Measurements from ENCODE around the gene KCNQ5.

The KCNQ5 gene

DNA sequence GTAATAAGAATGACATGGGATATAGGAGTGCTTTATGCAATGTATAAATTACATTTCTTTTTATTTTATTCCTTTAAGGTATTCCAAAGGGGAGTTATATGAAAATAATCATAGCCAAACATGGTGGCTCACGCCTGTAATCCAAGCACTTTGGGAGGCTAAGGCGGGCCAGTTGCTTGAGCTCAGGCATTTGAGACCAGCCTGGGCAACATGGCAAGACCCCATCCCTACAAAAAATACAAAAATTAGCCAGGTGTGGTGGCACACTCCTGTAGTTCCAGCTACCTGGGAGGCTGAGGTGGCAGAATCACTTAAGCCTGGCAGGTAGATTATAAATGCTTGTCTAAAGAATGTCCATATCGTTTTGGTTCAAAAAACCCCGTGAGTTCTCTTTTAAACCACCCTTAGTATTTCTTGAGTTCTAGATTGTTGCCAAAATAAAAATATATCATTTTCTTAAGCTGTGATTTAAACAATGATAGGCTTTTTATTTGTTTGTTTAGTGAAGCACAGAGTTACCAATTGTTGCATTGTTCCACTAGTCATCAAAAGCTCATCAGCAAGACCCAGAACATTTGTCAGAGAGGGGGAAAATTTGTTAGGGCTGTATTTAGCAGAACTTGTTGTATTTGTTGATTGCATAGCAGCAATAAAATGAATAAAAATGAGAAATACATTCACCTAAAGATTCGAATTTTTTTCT lies 457.2 kb downstream of the KCNQ5 start:
- DNase-seq, result no peak

DNA sequence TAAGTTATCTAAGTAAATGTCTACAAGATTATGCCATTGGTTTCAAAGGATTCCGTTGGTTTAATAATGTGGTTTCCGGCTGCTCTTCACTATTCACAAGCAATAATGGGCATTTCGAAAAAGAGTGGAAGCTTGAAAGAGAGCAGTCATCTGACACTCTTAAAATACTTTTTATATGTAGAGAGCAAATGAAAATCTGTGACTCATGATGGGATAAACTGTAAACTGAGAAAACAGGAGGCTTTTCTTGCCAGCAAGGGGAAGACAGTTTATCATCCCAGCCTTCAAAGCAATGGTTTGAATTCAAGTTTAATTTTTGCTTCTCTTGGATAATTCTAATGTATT lies 457.7 kb downstream of the KCNQ5 start:
- no peak for DNase-seq

DNA sequence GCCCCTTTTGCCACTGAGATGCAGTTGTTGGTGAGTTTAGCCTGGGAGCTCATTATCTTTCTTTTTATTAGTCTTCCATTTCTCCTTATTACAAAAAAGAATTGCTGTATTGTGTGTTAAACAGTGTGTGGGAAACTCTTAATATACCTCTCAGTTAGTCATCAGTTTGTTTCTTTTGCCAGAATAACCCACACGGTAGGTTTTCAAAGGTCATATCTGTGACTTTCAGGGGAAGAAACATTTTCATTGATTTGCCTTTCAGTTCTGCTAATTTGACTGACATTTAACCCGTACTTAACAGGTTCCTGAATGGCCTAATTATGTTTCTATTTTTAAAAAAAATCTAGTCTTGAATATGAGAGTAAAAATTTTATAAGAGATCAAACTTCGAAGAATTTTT lies 458.1 kb downstream of the KCNQ5 start:
- no peak for DNase-seq

DNA sequence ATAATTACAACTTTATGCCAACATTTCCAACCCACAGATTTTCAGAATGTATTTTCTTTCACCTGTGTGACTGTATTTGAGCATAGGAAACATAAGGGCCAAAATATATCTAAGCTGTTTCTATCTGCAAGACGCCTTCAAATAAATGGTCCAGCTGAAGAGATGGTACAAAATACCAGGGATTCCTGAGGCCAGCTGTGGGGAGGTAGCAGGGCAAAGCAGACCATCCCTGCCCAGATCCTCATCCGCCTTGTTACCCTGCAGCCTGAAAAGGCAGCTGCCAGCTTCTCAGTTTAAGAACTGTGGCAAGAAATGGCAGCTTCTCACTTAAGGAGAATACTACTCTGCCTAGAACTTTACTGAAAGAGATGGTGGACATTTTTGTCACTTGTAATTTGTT lies 460.1 kb downstream of the KCNQ5 start:
- DNase-seq, result peak; percentile 51

DNA sequence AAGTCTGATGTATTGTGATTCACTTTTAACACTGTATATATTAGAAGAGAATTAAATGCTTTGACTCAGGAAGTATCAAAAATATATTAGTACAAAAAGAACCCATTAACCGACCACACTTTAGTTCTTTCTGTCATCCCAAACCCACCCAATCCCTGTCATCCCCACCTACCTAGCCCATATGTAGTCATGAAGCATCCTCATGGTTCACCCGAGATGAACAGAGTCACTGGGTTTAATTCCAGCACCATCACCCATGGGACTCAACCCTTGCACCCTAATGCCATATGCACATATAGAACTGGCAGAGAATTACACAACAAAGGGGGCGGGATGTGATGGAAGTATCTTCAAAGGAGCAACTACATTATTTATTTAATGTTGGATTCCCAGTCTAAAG lies 462.0 kb downstream of the KCNQ5 start:
- DNase-seq, result no peak

DNA sequence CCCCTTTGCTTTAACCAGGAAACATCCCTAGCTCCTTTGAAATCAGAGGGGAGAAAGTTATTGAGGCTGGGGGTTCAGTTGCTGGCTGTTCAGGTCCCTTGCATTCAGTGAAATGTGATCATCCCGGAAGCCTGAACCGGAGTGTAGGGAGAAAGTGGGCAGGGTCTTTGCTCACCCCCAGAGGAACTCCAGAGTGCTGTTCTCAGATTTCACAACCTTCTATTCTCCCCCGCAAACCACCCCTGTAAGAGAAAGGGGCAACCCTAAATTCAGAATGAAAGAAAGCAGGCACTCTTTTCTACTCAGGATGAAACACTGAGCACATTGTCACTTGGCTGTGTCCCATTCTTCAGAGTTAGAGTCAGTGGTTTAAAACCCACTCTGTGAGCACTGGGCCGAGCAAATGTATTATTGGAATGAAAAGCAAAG lies 463.6 kb downstream of the KCNQ5 start:
- no peak for DNase-seq

DNA sequence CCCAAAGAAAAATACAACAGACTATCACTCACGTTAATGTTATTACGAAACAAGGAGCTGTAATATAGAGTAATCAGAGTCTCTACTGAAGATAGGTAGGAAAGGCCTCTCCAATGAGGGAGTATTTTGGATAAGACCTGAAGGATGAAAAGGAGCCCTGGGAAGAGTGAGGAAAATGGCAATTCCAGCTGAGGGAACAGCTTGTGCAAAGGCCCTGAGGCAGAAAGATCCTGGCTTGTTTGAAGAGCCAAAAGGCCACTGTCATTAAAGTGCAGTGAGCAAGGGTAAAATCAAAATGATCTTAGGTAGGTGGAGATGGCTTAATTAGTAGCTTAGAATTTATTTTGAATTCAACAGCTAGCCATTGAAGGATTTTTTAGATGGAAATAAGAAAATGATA lies 464.9 kb downstream of the KCNQ5 start:
- DNase-seq, result no peak

DNA sequence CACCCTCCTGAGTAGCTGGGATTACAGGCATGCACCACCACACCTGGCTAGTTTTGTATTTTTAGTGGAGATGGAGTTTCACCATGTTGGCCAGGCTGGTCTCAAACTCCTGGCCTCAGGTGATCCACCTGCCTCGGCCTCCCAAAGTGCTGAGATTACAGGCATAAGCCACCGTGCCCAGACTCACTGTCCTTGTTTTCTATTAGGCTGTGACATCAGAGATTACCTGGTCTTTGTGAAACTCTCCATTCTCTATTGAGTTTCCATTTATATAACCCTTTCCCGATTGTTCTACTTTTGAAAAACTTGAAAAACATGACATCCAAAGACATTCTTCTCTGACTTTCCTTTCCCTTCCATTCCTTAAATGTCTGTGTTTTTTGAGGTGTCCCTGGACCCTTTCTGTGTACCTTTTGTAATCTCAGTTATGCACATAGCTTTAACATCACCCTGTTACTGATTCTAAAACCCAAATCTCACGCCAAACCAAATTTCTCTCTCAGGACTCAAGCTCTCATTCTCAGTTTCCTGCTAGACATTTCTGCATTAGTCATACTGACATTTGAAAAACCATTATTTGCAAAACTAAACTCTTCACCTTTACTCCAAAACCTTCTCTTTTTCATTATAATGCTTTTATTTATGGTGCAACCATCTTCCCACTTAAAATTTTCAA lies 466.4 kb downstream of the KCNQ5 start:
- DNase-seq, result no peak

DNA sequence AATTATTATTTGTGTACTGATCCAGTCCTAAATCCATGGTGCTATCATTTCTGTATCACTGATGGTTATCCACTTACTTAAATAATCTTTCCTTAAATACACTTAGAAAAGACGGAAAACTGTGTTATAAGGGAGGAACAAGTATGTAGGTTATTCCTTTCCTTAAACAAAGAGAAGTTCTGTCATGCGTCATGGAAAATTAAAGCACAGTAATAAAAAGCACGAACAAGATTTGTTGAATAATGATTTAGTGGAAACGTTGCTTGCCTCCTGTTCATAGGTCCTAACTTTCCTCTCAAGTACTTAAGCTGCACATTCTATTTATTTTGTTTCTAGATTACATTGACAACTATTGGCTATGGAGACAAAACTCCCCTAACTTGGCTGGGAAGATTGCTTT lies 483.1 kb downstream of the KCNQ5 start:
- DNase-seq, result no peak

DNA sequence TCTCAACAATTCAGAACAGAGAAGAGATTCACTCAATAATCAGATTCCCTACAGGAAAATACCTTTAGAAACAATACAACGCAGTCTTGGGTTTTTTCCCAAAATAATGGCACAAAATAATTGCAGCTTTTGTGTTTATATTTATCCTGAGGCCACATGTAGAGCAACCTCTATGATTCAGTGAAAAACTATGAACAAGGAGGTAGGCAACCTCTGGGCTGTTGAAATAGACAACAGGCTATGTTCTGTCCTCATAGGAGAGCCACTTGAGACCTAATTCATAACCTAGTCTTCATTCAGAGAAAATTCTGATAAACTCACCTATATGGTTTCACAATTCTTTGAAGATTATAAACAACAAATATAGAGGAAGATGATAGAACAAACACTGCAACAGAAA lies 485.2 kb downstream of the KCNQ5 start:
- DNase-seq, result no peak

DNA sequence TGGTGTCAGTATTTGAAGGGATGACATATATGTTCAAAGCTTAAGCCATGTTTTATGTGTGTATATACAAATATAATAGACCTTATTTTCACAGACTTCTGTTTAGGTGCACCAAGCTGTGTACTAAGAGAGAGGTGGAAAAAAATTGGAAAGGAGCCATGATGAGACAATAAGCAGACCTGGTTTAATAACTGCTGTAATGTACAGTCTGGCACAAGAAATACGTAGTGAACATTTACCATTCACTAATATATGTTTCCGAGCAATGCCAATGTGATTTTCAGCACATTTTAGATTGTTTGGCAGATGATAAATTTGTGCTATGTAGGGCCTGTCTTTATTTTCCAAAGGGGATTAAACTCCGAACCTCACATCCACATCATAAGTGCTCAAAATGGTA lies 487.1 kb downstream of the KCNQ5 start:
- DNase-seq, result no peak

DNA sequence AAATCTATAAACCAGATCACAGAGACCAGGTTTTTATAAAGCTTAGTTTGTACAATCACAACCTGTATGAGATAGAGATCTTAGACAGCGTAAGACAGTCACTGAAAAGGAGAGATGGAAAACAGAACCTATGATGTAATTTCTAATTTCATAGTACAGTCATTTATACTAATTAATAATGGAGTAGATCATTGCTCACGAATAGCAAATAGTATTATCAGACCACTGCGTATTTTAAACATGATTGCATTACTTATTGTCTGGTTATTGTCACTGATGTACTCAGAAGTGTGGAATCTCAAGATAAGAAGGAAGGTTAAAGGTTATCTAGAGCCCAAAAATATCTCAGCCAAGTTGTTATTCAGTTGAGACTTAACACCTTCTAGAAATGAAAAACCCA lies 487.8 kb downstream of the KCNQ5 start:
- no peak for DNase-seq

DNA sequence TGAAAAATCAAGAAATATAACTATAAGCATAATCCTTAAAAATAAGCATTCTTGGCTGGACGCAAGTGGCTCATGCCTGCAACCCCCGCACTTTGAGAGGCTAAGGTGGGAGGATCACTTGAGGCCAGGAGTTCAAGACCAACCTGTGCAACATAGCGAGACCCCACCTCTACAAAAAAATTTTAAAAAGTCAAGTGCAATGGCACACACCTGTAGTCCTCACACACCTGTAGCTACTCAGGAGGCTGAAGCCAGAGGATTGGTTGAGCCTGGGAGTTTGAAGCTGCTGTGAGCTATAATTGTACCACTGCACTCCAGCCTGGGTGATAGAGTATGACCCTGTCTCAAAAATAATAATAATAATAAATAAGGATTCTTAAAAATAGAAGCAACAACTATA lies 494.5 kb downstream of the KCNQ5 start:
- DNase-seq, result no peak

DNA sequence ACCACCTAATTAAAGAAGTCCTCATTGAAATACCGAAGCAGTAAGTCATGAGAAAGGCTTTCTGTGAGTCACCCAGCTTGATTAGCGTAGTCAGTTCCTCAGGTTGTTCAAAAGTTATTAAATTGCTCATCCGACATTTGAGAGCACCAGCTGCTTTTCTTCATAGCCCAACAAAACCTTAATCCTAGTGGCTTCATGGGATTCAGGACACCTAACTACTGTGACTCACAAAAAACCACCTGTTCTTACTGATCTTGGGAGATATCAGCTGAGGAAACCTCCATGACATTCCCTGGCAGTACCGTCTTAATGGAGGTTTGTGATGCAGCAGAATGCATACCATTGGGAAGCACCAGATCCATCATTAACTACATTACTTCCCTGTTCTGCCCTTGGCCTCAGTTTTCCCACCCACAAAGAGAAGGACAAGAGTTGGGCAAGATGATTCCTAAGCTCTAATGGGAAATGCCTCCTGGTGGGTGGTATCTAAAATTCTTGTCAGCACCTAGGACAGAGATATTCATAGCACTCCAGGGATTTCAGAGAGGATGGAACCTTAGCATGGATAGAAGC lies 499.6 kb downstream of the KCNQ5 start:
- DNase-seq, result no peak

DNA sequence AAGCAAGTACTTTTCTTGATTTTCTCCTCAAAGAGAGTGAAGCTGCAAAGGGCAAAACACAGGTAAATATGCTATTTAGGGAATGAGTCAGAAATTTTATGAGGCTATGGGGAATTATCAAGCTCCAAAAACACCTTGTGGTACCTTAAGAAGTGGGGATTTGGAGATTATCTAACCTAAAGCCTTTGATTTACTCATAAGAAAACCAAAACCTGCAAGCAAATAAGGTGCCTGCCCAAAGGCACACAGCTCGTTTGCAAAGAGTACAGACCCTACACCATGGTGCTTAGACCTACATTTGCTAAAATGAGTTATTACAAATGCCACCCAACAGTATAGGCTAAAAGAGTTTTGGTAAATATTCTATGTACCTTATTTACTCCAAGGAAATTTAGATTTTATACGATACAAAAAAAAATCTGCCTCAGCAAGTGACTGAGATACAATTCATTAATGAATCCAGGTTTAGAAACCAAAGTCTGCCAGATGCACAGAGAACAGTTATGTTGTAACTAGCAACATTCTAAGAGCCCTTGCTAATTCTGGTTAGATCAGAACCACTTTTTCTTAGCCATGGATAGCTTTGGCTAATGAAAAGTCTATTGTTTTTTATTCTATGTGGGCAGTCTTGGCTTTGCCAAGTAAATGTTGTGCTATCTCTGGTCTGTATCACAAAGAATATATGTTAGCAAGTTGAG lies 501.9 kb downstream of the KCNQ5 start:
- no peak for DNase-seq

DNA sequence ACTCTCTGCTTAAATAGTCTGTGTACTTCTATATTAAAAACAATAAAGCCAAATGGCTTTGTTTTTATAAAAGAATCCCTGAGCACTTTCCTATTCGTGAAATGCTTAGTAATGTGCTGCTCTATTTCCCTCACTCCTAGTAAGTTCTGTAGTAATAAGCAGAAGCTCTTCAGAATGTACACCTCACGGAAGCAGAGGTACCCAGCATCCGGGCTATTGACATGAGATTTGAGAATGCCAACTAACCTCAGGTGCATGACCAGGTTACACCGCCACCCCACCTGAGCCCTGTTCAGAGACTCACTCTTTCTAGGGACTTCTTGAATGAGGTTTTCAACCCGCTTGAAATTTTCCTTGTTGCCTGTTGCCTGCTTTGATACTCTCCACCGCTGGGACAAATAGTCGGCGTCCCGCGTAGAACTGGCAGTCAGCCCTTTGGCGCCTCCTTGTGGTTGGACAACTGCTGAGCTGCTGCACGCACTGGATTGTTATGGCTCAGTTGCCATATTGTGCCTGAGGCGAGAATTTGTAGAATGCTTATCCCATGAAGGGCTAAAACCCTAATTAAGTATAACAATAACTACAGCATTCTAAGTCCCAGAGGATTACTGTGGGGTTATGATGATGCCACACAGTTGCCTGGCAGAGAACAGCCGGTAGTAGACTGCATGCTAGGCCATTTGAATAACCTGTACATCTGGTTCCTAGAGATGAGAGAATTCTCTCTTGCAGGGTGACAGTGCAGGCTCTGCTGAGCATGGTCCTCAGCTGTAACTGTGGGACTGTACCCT lies 508.0 kb downstream of the KCNQ5 start:
- peak; percentile 89 for DNase-seq

DNA sequence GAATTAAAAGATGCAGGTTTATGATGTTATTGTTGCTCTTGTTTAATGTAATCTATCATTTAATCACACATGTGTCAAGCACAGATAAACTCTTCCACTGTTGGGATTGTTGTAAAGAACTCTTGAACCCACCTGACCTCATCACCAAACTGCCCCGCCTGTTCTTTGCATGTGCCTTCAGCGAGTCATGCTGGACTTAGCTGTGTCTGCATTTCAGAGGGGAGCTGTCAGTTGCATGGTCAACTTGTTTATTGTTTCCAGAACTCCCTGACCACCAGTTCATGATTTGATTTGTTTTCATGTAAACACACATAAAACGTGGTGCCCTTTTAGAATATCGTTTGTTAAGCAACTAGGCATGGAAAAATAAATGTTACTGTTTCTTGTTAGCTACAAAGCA lies 509.8 kb downstream of the KCNQ5 start:
- peak; percentile 62 for DNase-seq

DNA sequence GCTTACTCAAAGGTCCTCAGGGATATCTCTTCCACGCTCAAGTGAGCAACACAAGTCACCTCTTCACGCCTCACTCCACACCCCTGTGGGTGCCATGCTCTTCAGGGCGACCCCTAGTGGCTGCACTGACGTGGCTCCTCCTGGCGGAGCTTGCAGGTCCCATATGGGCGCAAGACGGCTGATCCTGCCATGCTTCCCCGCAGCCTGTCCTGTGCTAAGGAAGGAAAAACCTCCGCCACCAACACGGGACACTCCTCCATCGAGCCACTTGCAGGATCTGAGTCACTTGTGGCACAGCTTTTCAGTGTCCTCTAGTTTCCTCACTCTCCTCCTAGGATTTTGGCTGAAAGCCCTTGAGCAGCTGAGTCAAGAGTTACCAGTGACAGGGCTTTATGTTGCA lies 512.7 kb downstream of the KCNQ5 start:
- peak; percentile 90 for DNase-seq

DNA sequence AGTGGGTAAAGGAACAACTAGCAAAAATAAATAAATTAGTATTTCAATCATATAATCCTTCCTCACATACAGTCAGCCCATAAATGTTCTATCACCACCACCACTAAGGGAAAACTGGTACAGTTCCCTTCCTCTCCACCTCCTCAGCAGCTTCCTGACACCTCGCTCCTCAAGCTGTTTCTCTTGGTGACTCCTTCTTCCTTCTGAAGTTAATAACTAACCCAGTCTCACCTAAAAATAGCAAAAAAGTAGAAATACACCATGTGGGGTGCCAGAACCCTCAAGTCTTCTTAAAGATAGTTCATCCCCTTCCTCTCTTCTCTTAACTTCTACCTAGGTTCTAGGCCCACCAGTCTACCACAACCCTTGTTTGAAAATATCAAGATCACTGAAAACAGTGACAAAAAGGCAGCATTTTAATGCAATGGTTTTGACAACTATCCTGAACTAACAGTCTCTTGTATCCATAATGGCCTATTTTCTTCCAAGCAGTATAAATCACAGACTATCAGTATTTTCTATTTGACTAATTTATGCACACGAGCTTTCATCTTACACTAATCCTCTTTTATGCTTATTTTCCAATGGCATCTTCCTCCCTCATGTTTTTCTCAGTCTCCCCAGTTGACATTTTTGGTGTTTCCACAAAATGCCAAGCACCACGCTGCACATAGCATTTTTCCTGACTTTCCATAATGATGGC lies 518.0 kb downstream of the KCNQ5 start:
- no peak for DNase-seq

DNA sequence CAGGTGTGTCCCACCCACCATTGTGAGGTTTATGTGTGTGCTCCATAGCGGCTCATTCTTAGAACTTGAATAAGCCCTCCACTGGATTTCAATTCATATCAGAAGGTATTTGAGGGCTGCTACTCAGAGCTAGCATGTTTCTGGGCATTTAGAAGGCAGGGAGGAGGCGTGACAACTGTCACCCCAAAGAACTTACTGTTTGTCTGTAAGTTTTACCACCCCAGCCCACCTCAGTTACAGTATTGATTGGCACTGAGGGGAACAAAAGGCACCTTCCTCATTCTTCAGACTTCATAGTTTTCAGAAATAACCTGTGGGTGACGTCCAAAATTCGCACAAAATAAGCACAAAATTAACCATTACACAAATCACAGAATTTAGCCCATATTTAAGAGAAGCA lies 521.7 kb downstream of the KCNQ5 start:
- DNase-seq, result no peak

DNA sequence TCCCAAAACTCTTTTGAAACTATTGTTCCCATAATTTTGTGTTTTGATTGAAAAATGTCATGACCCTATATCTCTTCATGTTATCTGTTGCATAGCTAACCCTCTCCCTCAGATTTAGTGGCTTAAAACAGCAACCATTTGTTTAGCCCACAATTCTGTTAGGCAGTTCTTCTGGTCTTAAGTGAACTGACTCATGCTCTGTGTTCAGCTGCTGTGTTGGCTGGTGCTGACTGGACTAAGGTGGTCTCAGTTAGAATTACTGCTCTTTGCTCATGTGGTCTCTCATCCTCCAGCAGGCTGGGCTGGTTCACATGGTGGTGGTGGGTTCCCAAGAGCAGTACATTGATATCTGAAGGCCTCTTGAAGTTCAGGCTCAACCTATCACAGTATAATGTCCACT lies 522.7 kb downstream of the KCNQ5 start:
- DNase-seq, result no peak

DNA sequence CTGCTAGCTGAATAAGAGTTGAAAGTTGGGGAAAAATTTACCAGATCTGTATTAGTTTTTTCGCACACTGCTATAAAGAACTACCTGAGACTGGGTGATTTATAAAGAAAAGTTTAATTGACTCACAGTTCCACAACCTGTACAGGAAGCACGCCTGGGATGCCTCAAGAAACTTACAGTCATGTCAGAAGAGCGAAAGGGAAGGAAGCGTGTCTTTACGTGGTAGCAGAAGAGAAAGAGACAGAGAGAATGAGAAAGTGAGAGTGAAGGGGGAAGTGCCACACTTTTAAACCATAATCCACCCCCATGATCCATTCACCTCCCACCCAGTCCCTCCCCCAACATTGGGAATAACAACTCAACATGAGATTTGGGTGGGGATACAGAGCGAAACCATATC lies 523.8 kb downstream of the KCNQ5 start:
- DNase-seq, result no peak

DNA sequence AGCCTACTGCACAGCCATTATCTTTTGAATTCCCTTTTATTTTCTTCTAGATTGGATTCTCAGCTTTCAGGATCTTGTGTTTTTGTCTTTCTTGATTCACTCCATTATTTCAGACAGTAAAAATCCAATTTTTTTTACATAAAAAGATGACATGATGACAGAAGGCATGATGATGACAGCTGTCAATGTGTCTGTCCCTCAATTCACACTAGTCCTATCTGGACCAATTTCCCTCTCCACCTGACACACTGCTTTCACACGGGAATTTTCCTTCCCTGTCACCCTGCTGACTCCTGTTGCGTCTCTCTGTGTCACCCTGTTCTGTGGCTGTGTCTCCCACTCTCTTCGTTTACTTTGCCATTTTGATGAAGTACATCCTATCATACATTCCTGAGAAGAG lies 529.9 kb downstream of the KCNQ5 start:
- no peak for DNase-seq

All from islet precursor cell (in vitro differentiated cells).